Cardiac septum (tissue), 1 donor: ENCODE data around the gene PHF14. TPM values are rescaled to one million over a fixed set of nuclear protein-coding genes. Genes with fewer than 3 reads are reported as not detected.

ENCODE experiments used
- DNase-seq: peaks from one replicate; pipeline ENCODE4 v3.0.0-alpha.2; 2020; ENCODE audit warnings: low spot score
- intact Hi-C: fragments of 100-400 bp; cut with DNase I; formaldehyde crosslinking; loops from one replicate; pipeline ENCODE4 v1.14.0; 2022
- total RNA-seq: library from RNA; stranded (reverse); fragmentation: NEBNext Ultra II Directional; extraction: Animal tissue kit (Norgen Biotek cat#: 25700); gene quantifications from one replicate; pipeline ENCODE4 v1.2.1, GENCODE V29; 2021
- donor health status: DM: no; HTN: no; CAD: no.

PHF14 gene
- total RNA-seq, 1 donor from 2014 or later: 15.6 TPM

GRCh38 chr7:11078247-11078834 lies 104.7 kb downstream of the PHF14 start:
- no peak for DNase-seq
- intact Hi-C loops: no loop called here

- DNase-seq: no peak
- intact Hi-C loops: no loop called here
Observed at GRCh38 chr7:11079907-11080306, 106.2 kb downstream of the PHF14 start.

GRCh38 chr7:11082121-11082520 lies 108.4 kb downstream of the PHF14 start:
- intact Hi-C loops: no loop called here

GRCh38 chr7:11082552-11083213 lies 109.0 kb downstream of the PHF14 start:
- intact Hi-C loops: no loop called here
- DNase-seq: no peak

More at GRCh38 chr7:11082121-11082520, 108.4 kb downstream of the PHF14 start:
- no peak for DNase-seq

GRCh38 chr7:11083214-11083568 lies 109.5 kb downstream of the PHF14 start:
- intact Hi-C loops: no loop called here
- DNase-seq: no peak

- DNase-seq: no peak
- intact Hi-C loops: no loop called here
Observed at GRCh38 chr7:11104578-11104977, 130.9 kb downstream of the PHF14 start.

- intact Hi-C loops: no loop called here
- DNase-seq: no peak
Observed at GRCh38 chr7:11109659-11110058, 136.0 kb downstream of the PHF14 start.

GRCh38 chr7:11120068-11120664 lies 146.5 kb downstream of the PHF14 start:
- intact Hi-C loops: no loop called here
- DNase-seq: no peak

- intact Hi-C loops: no loop called here
- no peak for DNase-seq
Observed at GRCh38 chr7:11120675-11121220, 147.1 kb downstream of the PHF14 start.

GRCh38 chr7:11124856-11125559 lies 151.3 kb downstream of the PHF14 start:
- intact Hi-C loops: no loop called here
- DNase-seq: no peak

GRCh38 chr7:11127114-11127785 lies 153.6 kb downstream of the PHF14 start:
- no peak for DNase-seq
- intact Hi-C loops: no loop called here

GRCh38 chr7:11127988-11128387 lies 154.3 kb downstream of the PHF14 start:
- intact Hi-C loops: no loop called here

GRCh38 chr7:11128498-11128897 lies 154.8 kb downstream of the PHF14 start:
- intact Hi-C loops: no loop called here
- no peak for DNase-seq

More at GRCh38 chr7:11127988-11128387, 154.3 kb downstream of the PHF14 start:
- DNase-seq: no peak

GRCh38 chr7:11130012-11130411 lies 156.3 kb downstream of the PHF14 start:
- no peak for DNase-seq
- intact Hi-C loops: no loop called here

- intact Hi-C loops: no loop called here
- DNase-seq: no peak
Observed at GRCh38 chr7:11130601-11131000, 156.9 kb downstream of the PHF14 start.

- intact Hi-C loops: no loop called here
- DNase-seq: no peak
Observed at GRCh38 chr7:11133436-11133959, 159.8 kb downstream of the PHF14 start.

GRCh38 chr7:11135573-11135972 lies 161.9 kb downstream of the PHF14 start:
- no peak for DNase-seq
- intact Hi-C loops: no loop called here

- DNase-seq: no peak
- intact Hi-C loops: no loop called here
Observed at GRCh38 chr7:11141541-11141940, 167.9 kb downstream of the PHF14 start.

GRCh38 chr7:11153694-11154093 lies 180.0 kb downstream of the PHF14 start:
- intact Hi-C loops: no loop called here
- no peak for DNase-seq

- no peak for DNase-seq
- intact Hi-C loops: no loop called here
Observed at GRCh38 chr7:11155883-11156282, 182.2 kb downstream of the PHF14 start.
